ENCODE measurements around the gene CHRDL2. TPM values are rescaled to one million over a fixed set of nuclear protein-coding genes. Genes with fewer than 3 reads are reported as not detected.

Gene CHRDL2
- total and polyA plus RNA-seq, 4 donors, result 0.23 to 14.5 (median 4.1) TPM; not detected in 1

DNA sequence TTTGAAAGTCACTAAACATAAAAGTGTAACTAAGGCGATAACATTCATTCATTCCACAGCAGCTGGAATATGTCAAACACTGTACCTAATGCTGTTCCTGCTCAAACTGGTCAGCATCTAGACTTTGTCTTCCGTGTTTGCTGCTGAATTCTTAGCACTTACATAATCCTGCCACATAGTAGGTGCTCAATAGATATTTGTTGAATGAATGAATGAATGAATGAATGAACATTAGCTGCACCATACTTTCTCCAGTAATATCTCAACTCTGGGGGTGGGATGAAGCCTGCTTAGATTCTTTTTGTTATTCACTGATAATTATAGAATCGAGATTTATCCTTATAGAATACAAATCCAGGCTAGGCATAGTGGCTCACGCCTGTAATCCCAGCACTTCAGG is 10.8 kb upstream of the CHRDL2 start:
- DNase-seq (no peak), ATAC-seq (ENCODE audit: low FRiP score) (no peak)
- intact Hi-C loops (cut with DNase I), result loop anchor here in 1 of 2 donors (10.0 kb wide), 1 partner anchor 487 kb away; no protein-coding TSS in a partner anchor
- Histone ChIP-seq H3K27ac (ENCODE audit: low read depth in 1 of 2, low read length in 2 of 2) (no peak overlapping the region), H3K27me3 (ENCODE audit: control insufficient read depth in 1 of 2, insufficient read depth in 2 of 2, low read length in 1 of 2) (no peaks in the 10 kb centered on the region), H3K36me3 (ENCODE audit: control insufficient read depth in 1 of 2, insufficient read depth in 2 of 2, low read length in 1 of 2) (no peaks in the 10 kb centered on the region), H3K4me1 (ENCODE audit: control insufficient read depth in 1 of 2, insufficient read depth in 2 of 2, low read length in 2 of 2) (no peaks in the 10 kb centered on the region), H3K4me3 (ENCODE audit: low read length in 2 of 2) (no peak overlapping the region), H3K9me3 (ENCODE audit: control insufficient read depth, low read length) (no peaks in the 10 kb centered on the region)
- WGBS, 2 donors, result 87 to 92% methylated on average over 4 of the region's 4 CpGs

DNA sequence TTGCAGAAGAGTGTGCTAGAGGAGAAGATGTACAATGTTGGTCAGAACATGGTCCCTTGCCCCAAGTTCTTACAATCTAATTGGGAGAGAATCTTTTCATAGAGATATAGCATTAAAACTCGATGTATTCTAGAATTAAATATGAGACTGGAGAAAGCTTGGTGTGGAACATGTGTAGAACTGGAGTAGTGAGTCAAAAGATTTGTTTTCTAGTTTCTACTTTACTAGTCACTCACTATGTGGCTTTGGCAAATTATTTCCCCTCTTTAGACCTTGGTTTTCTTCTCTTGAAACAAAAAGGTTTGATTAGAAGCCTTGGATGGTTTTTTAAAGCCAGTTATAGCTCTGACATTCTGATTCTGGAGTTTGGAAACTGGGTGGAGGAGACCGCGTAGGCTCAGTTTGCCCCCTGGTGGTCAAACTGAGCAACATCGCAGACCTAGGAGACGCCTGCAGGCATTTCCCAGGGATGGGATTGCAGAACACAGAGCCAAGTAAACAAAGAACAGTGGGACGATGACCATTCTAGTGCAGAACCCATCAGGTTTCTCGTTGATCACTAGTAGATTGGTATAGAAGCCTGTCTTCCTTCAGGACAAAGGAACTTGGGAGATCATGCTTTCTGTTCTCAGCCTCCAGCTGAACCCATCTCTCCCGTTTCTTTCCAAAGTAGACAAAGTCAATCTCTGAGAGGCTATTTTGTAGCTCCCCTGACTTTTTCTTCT is 8.5 kb upstream of the CHRDL2 start:
- no peak overlapping the region for H3K27ac ChIP-seq (ENCODE audit: low read depth in 1 of 2, low read length in 2 of 2)
- intact Hi-C loops (cut with DNase I), result loop anchor here (2.0 to 10.0 kb wide), 3 partner anchors 287 to 485 kb away; no protein-coding TSS in a partner anchor
- H3K9me3 ChIP-seq (ENCODE audit: control insufficient read depth, low read length), result no peaks in the 10 kb centered on the region
- peak; percentile 77 for ATAC-seq (ENCODE audit: low FRiP score)
- H3K4me1 ChIP-seq (ENCODE audit: control insufficient read depth in 1 of 2, insufficient read depth in 2 of 2, low read length in 2 of 2), result no peaks in the 10 kb centered on the region
- no peaks in the 10 kb centered on the region for H3K36me3 ChIP-seq (ENCODE audit: control insufficient read depth in 1 of 2, insufficient read depth in 2 of 2, low read length in 1 of 2)
- no peak overlapping the region for H3K4me3 ChIP-seq (ENCODE audit: low read length in 2 of 2)
- DNase-seq, result peak in 1 of 2 donors; percentile 67
- 18 to 19% methylated on average over 8 of the region's 8 CpGs for WGBS, 2 donors
- H3K27me3 ChIP-seq (ENCODE audit: control insufficient read depth in 1 of 2, insufficient read depth in 2 of 2, low read length in 1 of 2), result no peaks in the 10 kb centered on the region

DNA sequence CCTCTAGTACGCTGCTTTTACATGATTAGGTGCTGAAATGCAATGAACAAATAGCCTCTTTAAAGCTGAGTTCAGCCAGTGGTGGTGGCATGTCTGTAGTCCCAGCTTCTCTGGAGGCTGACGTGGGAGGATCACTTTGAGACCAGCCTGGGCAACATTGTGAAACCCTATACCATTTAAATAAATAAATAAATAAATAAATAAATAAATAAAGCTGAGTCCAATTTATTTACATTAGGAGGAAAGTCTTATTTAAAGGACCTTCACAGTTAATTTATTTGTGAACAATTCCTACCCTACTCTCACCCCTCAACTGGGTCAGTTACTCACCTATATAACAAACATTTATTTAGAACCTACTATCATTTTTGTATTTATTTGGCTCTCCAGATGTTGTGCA is 4.8 kb upstream of the CHRDL2 start:
- WGBS, 2 donors, result 94 to 96% methylated on average over 2 of the region's 2 CpGs
- no peak overlapping the region for H3K27ac ChIP-seq (ENCODE audit: low read depth in 1 of 2, low read length in 2 of 2)
- no peak for DNase-seq
- H3K9me3 ChIP-seq (ENCODE audit: control insufficient read depth, low read length), result no peaks in the 10 kb centered on the region
- H3K36me3 ChIP-seq (ENCODE audit: control insufficient read depth in 1 of 2, insufficient read depth in 2 of 2, low read length in 1 of 2), result no peaks in the 10 kb centered on the region
- ATAC-seq (ENCODE audit: low FRiP score), result no peak
- H3K4me3 ChIP-seq (ENCODE audit: low read length in 2 of 2), result no peak overlapping the region
- H3K27me3 ChIP-seq (ENCODE audit: control insufficient read depth in 1 of 2, insufficient read depth in 2 of 2, low read length in 1 of 2), result no peaks in the 10 kb centered on the region
- H3K4me1 ChIP-seq (ENCODE audit: control insufficient read depth in 1 of 2, insufficient read depth in 2 of 2, low read length in 2 of 2), result no peaks in the 10 kb centered on the region
- intact Hi-C loops (cut with DNase I), result loop anchor here in 1 of 2 donors (5.0 to 10.0 kb wide), 2 partner anchors 284 to 481 kb away; no protein-coding TSS in a partner anchor

DNA sequence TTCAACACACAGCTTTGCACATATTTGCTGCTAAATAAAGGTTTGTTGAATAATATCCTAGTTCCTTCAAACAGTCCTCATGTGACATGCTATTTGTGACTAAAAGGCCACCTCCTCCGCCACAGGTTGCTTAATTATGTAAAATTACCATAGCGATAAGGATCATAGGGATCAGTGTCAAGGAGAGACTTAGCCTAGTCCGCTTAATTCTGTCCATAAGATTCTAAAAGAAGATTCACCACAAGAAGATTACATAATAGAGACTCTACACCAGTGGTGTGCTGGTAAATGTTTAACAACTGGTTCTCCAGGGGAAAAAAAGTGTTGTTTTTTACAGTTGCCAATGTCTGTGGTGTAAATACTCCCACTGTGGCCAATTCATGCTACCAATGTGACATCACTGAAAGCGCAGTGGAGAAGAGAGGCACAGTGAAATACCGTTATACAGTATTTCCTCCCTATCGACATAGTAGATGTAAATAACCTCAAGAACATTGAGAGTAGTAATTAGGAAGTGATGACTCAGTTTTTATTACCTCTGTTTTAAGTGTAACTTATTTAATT is 4.2 kb upstream of the CHRDL2 start:
- no peak for ATAC-seq (ENCODE audit: low FRiP score)

DNA sequence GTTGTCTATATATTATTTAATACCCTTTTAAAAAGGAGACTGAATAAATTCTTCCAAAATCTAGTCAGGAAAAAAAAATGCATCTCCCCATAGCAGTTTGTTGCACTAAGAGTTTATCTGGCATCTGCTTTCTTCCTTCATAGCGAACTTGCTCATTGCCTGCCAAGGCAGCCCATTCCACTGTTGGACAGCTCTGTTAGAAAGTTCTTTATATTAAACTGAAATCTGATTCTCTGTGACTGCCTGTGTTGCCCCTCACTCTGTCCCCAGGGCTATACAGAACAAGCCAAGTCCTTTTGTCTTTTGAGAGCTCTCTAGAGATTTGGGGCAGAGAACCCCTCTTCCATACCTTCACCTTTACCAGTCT is 3.3 kb upstream of the CHRDL2 start:
- no peaks in the 10 kb centered on the region for H3K36me3 ChIP-seq (ENCODE audit: control insufficient read depth in 1 of 2, insufficient read depth in 2 of 2, low read length in 1 of 2)

More for the DNA sequence above, 4.2 kb upstream of the CHRDL2 start:
- no peaks in the 10 kb centered on the region for H3K27me3 ChIP-seq (ENCODE audit: control insufficient read depth in 1 of 2, insufficient read depth in 2 of 2, low read length in 1 of 2)
- intact Hi-C loops (cut with DNase I), result loop anchor here in 1 of 2 donors (5.0 to 10.0 kb wide), 2 partner anchors 283 to 481 kb away; no protein-coding TSS in a partner anchor
- H3K4me1 ChIP-seq (ENCODE audit: control insufficient read depth in 1 of 2, insufficient read depth in 2 of 2, low read length in 2 of 2), result no peaks in the 10 kb centered on the region
- H3K4me3 ChIP-seq (ENCODE audit: low read length in 2 of 2), result no peak overlapping the region
- H3K27ac ChIP-seq (ENCODE audit: low read depth in 1 of 2, low read length in 2 of 2), result no peak overlapping the region
- H3K9me3 ChIP-seq (ENCODE audit: control insufficient read depth, low read length), result no peaks in the 10 kb centered on the region
- 91 to 93% methylated on average over 6 of the region's 6 CpGs for WGBS, 2 donors
- H3K36me3 ChIP-seq (ENCODE audit: control insufficient read depth in 1 of 2, insufficient read depth in 2 of 2, low read length in 1 of 2), result no peaks in the 10 kb centered on the region
- DNase-seq, result no peak

DNA sequence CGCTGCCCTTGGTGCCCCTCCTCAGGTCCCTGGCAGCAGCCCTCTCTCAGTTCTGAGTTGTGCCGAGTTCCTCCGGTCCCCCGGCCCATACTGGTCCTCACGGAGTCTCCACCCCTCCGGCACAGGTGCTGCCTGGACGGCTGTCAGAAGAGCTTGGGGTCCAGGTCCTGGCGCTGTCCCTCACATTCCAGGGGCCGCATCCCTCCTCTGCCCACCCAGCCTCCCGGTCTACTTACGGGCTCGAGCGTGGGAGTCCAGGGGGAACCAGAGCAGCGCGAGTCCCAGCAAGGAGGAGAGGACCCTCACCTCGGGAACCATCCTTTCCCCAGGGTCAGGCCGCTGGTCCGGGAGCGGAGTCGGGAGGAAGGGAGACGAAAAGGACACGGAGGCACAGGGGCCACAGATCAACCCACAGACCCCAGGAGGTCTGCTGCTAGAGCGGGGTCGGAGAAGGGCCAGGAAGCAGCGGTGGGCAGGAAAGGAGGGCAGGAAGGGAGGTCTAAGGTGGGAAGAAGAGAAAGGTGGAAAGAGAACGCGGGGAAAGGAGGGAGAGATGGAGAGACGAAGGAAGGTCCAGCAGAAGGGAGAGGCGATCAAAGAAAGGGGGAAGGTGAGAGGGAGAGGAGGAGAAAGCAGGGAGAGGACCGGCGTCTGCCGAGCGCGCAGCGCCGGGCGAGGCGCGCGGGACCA is 510 bp downstream of the CHRDL2 start:
- no peaks in the 10 kb centered on the region for H3K9me3 ChIP-seq (ENCODE audit: control insufficient read depth, low read length)
- no peak for DNase-seq
- H3K4me3 ChIP-seq (ENCODE audit: low read length in 2 of 2), result peak overlapping the region in 1 of 2 donors; percentile 25
- no peak for ATAC-seq (ENCODE audit: low FRiP score)
- H3K27me3 ChIP-seq (ENCODE audit: control insufficient read depth in 1 of 2, insufficient read depth in 2 of 2, low read length in 1 of 2), result no peaks in the 10 kb centered on the region
- H3K27ac ChIP-seq (ENCODE audit: low read depth in 1 of 2, low read length in 2 of 2), result no peak overlapping the region
- 11 to 15% methylated on average over 35 to 40 of the region's 40 CpGs for WGBS, 2 donors
- no peaks in the 10 kb centered on the region for H3K4me1 ChIP-seq (ENCODE audit: control insufficient read depth in 1 of 2, insufficient read depth in 2 of 2, low read length in 2 of 2)
- intact Hi-C loops (cut with DNase I), result loop anchor here in 1 of 2 donors (10.0 kb wide), 1 partner anchor 476 kb away; no protein-coding TSS in a partner anchor
- no peaks in the 10 kb centered on the region for H3K36me3 ChIP-seq (ENCODE audit: control insufficient read depth in 1 of 2, insufficient read depth in 2 of 2, low read length in 1 of 2)

More for the DNA sequence above, 3.3 kb upstream of the CHRDL2 start:
- 0 to 7% methylated on average over 1 of the region's 1 CpG for WGBS, 2 donors
- Histone ChIP-seq H3K4me3 (ENCODE audit: low read length in 2 of 2) (no peak overlapping the region), H3K9me3 (ENCODE audit: control insufficient read depth, low read length) (no peaks in the 10 kb centered on the region), H3K27ac (ENCODE audit: low read depth in 1 of 2, low read length in 2 of 2) (no peak overlapping the region), H3K4me1 (ENCODE audit: control insufficient read depth in 1 of 2, insufficient read depth in 2 of 2, low read length in 2 of 2) (no peaks in the 10 kb centered on the region), H3K27me3 (ENCODE audit: control insufficient read depth in 1 of 2, insufficient read depth in 2 of 2, low read length in 1 of 2) (no peaks in the 10 kb centered on the region)
- no peak for ATAC-seq (ENCODE audit: low FRiP score)
- intact Hi-C loops (cut with DNase I), result loop anchor here in 1 of 2 donors (10.0 kb wide), 1 partner anchor 480 kb away; no protein-coding TSS in a partner anchor
- no peak for DNase-seq

DNA sequence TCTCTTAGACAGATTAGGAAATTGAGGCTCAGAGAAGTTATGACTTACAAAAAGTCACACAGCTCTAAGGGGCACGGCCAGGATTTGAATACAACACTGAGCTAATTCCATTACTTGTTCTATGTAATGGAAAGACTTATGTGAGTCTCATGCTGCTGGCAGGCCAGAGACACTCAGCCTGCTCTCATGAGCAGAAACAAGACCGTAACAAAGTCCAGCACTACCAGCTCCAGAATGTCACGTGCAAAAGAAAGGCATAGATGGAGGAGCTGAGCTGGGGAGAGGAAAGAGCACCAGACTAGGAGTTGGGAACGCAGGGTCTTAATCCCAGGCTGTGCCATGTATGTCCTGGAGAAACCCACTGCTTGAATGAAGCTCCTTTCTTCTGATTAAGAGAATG is 1.8 kb downstream of the CHRDL2 start:
- Histone ChIP-seq H3K36me3 (ENCODE audit: control insufficient read depth in 1 of 2, insufficient read depth in 2 of 2, low read length in 1 of 2) (no peaks in the 10 kb centered on the region), H3K4me3 (ENCODE audit: low read length in 2 of 2) (no peak overlapping the region), H3K4me1 (ENCODE audit: control insufficient read depth in 1 of 2, insufficient read depth in 2 of 2, low read length in 2 of 2) (no peaks in the 10 kb centered on the region), H3K27ac (ENCODE audit: low read depth in 1 of 2, low read length in 2 of 2) (no peak overlapping the region), H3K9me3 (ENCODE audit: control insufficient read depth, low read length) (no peaks in the 10 kb centered on the region), H3K27me3 (ENCODE audit: control insufficient read depth in 1 of 2, insufficient read depth in 2 of 2, low read length in 1 of 2) (no peaks in the 10 kb centered on the region)
- no peak for DNase-seq
- WGBS, 2 donors, result 87 to 90% methylated on average over 4 of the region's 4 CpGs
- no peak for ATAC-seq (ENCODE audit: low FRiP score)
- intact Hi-C loops (cut with DNase I), result loop anchor here (5.0 to 10.0 kb wide), 3 partner anchors 95 to 235 kb away; partner anchors contain the start of gene LIPT2 (in 1 of the 2)

DNA sequence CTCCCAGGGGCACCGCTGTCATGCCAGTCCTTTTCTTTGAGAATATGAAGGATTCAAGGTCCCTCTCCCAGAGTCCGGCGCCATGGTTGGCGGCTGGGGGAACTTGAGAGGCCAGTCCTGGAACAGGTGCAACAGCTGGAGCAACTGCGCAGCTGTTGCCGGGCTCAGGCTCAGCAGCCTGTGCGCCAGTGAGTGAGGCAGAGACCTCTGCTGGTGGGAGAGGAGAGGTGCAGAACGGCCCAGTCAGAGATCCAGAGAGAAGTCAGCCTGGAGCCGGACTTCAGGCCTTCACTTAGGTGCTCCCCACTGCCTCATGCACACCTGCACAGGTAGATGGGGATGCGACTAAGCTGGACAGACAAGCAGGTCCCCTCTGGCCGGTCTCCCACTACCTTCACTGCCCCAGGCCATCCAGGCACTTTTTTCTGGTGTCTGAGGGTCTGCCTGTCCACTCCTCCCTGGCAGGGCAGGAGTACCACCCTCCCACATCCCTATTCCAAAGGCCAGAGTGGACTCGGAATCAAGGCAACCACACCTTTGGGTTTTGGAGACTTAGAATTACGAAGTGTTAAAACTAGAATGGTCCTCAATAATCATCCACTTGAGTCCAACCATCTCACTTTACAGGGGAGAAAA is 4.6 kb downstream of the CHRDL2 start:
- peak; percentile 76 to 86 for DNase-seq
- intact Hi-C loops (cut with DNase I), result loop anchor here (1.0 to 10.0 kb wide), 5 partner anchors 26 to 232 kb away; partner anchors contain the start of gene LIPT2 (in 1 of the 2)

More for the DNA sequence above, 4.6 kb downstream of the CHRDL2 start:
- 9 to 12% methylated on average over 13 of the region's 13 CpGs for WGBS, 2 donors
- no peaks in the 10 kb centered on the region for H3K9me3 ChIP-seq (ENCODE audit: control insufficient read depth, low read length)
- no peaks in the 10 kb centered on the region for H3K27me3 ChIP-seq (ENCODE audit: control insufficient read depth in 1 of 2, insufficient read depth in 2 of 2, low read length in 1 of 2)
- H3K36me3 ChIP-seq (ENCODE audit: control insufficient read depth in 1 of 2, insufficient read depth in 2 of 2, low read length in 1 of 2), result no peaks in the 10 kb centered on the region
- no peak overlapping the region for H3K27ac ChIP-seq (ENCODE audit: low read depth in 1 of 2, low read length in 2 of 2)
- peak; percentile 87 for ATAC-seq (ENCODE audit: low FRiP score)
- H3K4me3 ChIP-seq (ENCODE audit: low read length in 2 of 2), result no peak overlapping the region
- H3K4me1 ChIP-seq (ENCODE audit: control insufficient read depth in 1 of 2, insufficient read depth in 2 of 2, low read length in 2 of 2), result no peaks in the 10 kb centered on the region
